ENCODE results near the gene KCP.

KCP gene

GRCh38 chr7:128849804-128850490 is 60.6 kb downstream of the KCP start:
- TF ChIP-seq CTCF (IDR thresholded peaks at IDR 0.05; ENCODE audit: low read depth, low read length): no peak
- no peak overlapping the region for H3K4me3 ChIP-seq (ENCODE audit: low read depth, low read length)

- no peak for TF ChIP-seq CTCF (IDR thresholded peaks at IDR 0.05; ENCODE audit: low read depth, low read length)
- H3K4me3 ChIP-seq (ENCODE audit: low read depth, low read length): no peak overlapping the region
Measured at GRCh38 chr7:128849156-128849515, 61.4 kb downstream of the KCP start.

GRCh38 chr7:128848289-128849155 is 62.0 kb downstream of the KCP start:
- no peak for TF ChIP-seq CTCF (IDR thresholded peaks at IDR 0.05; ENCODE audit: low read depth, low read length)

GRCh38 chr7:128847721-128848211 is 62.7 kb downstream of the KCP start:
- H3K4me3 ChIP-seq (ENCODE audit: low read depth, low read length): no peak overlapping the region
- TF ChIP-seq CTCF (IDR thresholded peaks at IDR 0.05; ENCODE audit: low read depth, low read length): no peak

More at GRCh38 chr7:128848289-128849155, 62.0 kb downstream of the KCP start:
- H3K4me3 ChIP-seq (ENCODE audit: low read depth, low read length): no peak overlapping the region

- no peak for TF ChIP-seq CTCF (IDR thresholded peaks at IDR 0.05; ENCODE audit: low read depth, low read length)
Measured at GRCh38 chr7:128846781-128847444, 63.6 kb downstream of the KCP start.

GRCh38 chr7:128845987-128846386 is 64.5 kb downstream of the KCP start:
- no peak overlapping the region for H3K4me3 ChIP-seq (ENCODE audit: low read depth, low read length)
- TF ChIP-seq CTCF (IDR thresholded peaks at IDR 0.05; ENCODE audit: low read depth, low read length): no peak

More at GRCh38 chr7:128846781-128847444, 63.6 kb downstream of the KCP start:
- H3K4me3 ChIP-seq (ENCODE audit: low read depth, low read length): no peak overlapping the region
